PC-3 (cell line): ENCODE data around the gene FOXP4. TPM values are rescaled to one million over a fixed set of nuclear protein-coding genes. Genes with fewer than 3 reads are reported as not detected.

Experiments used
- ATAC-seq: fragments of 200-7000 bp; cut with Tn5 transposase; 2 replicates; pipeline ENCODE4 v1.9.1; 2020; ENCODE audit warnings: mild to moderate bottlenecking, moderate library complexity
- BruUV-seq: library from RNA; stranded (reverse); fragments of 400-500 nt; replicated peaks from 2 replicates; lab custom pipeline; 2021; lab: Mats Ljungman, UMichigan
- CTCF ChIA-PET: fragments of 300-600 bp; sonication (Branson Sonifier 250); formaldehyde crosslinking; loops from one replicate; lab custom pipeline; 2022; ENCODE audit warnings: antibody characterized with exemption; lab: Charles Lee
- POLR2A ChIA-PET: fragments of 300-600 bp; sonication (Branson Sonifier 250); formaldehyde crosslinking; loops from one replicate; lab custom pipeline; 2022; ENCODE audit warnings: antibody characterized with exemption; ENCODE audit not compliant: unreplicated experiment; lab: Charles Lee
- DNase-seq: peaks from one replicate; pipeline ENCODE4 v3.0.0-alpha.2; 2015
- H2AFZ ChIP-seq: fragments of 300-600 bp; sonication (generic); 2 replicates; pipeline ENCODE4 v1.6.0; 2016; ENCODE audit warnings: antibody characterized with exemption, low read length
- H3F3A ChIP-seq: fragments of 300-600 bp; sonication (generic); one replicate; pipeline ENCODE4 v1.6.0; 2017; ENCODE audit warnings: antibody characterized with exemption, low read length, control low read depth, mild to moderate bottlenecking; ENCODE audit not compliant: unreplicated experiment
- H3K27ac ChIP-seq: fragments of 300-600 bp; sonication (generic); 2 replicates; pipeline ENCODE4 v1.5.1; 2016; ENCODE audit warnings: mild to moderate bottlenecking, low read length
- H3K27me3 ChIP-seq: fragments of 300-600 bp; sonication (generic); 2 replicates; pipeline ENCODE4 v1.6.1; 2016; ENCODE audit warnings: low read length, mixed read lengths
- H3K36me3 ChIP-seq: fragments of 300-600 bp; sonication (generic); 2 replicates; pipeline ENCODE4 v1.6.1; 2016; ENCODE audit warnings: low read depth, mixed run types, low read length, mixed read lengths
- H3K4me1 ChIP-seq: fragments of 300-600 bp; sonication (generic); 2 replicates; pipeline ENCODE4 v1.5.1; 2016; ENCODE audit warnings: low read length; ENCODE audit not compliant: insufficient read depth
- H3K4me2 ChIP-seq: fragments of 300-600 bp; sonication (generic); 2 replicates; pipeline ENCODE4 v1.6.0; 2016; ENCODE audit warnings: low read length
- H3K4me3 ChIP-seq: fragments of 300-600 bp; sonication (generic); 2 replicates; pipeline ENCODE4 v1.5.1; 2016; ENCODE audit warnings: mild to moderate bottlenecking, low read length, mixed read lengths
- H3K79me2 ChIP-seq: fragments of 300-600 bp; sonication (generic); 2 replicates; pipeline ENCODE4 v1.6.1; 2017; ENCODE audit warnings: low read length, mixed read lengths
- H3K9ac ChIP-seq: fragments of 300-600 bp; sonication (generic); 2 replicates; pipeline ENCODE4 v1.6.0; 2016; ENCODE audit warnings: mild to moderate bottlenecking, low read length
- H3K9me2 ChIP-seq: fragments of 300-600 bp; sonication (generic); replicated peaks from 2 replicates; pipeline ENCODE4 v1.6.1; 2016; ENCODE audit warnings: mixed run types, low read length, mixed read lengths
- H3K9me3 ChIP-seq: fragments of 300-600 bp; sonication (generic); 2 replicates; pipeline ENCODE4 v1.6.1; 2016; ENCODE audit warnings: low read length, mixed read lengths
- H4K20me1 ChIP-seq: fragments of 300-600 bp; sonication (generic); 2 replicates; pipeline ENCODE4 v1.6.1; 2016; ENCODE audit warnings: low read length, mixed read lengths
- EZH2 ChIP-seq: fragments of 300-600 bp; sonication (generic); IDR thresholded peaks from one replicate; pipeline ENCODE4 v1.6.1; 2017; ENCODE audit warnings: antibody characterized with exemption, mild to moderate bottlenecking, low read length; ENCODE audit not compliant: unreplicated experiment
- EZH2phosphoT487 ChIP-seq: fragments of 300-600 bp; sonication (generic); IDR thresholded peaks from 2 replicates; pipeline ENCODE4 v1.6.1; 2018; ENCODE audit warnings: mild to moderate bottlenecking, antibody characterized with exemption, low read length, borderline replicate concordance
- intact Hi-C: fragments of 100-400 bp; cut with micrococcal nuclease; formaldehyde crosslinking; loops from 2 replicates; pipeline ENCODE4 v1.9.0; 2023
- total RNA-seq: library from RNA; depleted of rRNA; stranded (reverse); fragments of >200 nt; gene quantifications from 2 replicates; pipeline ENCODE4 v1.2.3, GENCODE V29; 2014
- TF ChIP-seq, protein P1 (sequence below): fragments of 300-600 bp; sonication (generic); conservative IDR thresholded peaks from 2 replicates; pipeline ENCODE4 v1.5.1; 2017; ENCODE audit warnings: antibody characterized with exemption, low read depth, mild to moderate bottlenecking, low read length

Gene FOXP4
- total RNA-seq, 1 experiment from 2014 or later, result 6.7 TPM

GRCh38 chr6:41568585-41569384, 22.6 kb downstream of the FOXP4 start:
- Histone ChIP-seq H3K27me3 (no peaks in the 10 kb centered on the region), H3K27ac (no peak overlapping the region), H3K9me3 (no peaks in the 10 kb centered on the region), H2AFZ (no peak overlapping the region), H3K4me3 (no peak overlapping the region), H3F3A (no peaks in the 10 kb centered on the region), H3K4me1 (no peaks in the 10 kb centered on the region), H3K79me2 (no peaks in the 10 kb centered on the region), H3K9ac (no peak overlapping the region), H4K20me1 (no peaks in the 10 kb centered on the region), H3K36me3 (peaks cover 15% of the 10 kb centered on the region), H3K4me2 (no peak overlapping the region), H3K9me2 (no peaks in the 10 kb centered on the region)
- ATAC-seq (peak; percentile 37; the same call in 1 of the 2 replicates), DNase-seq (no peak)
- TF ChIP-seq EZH2 (no peak), EZH2phosphoT487 (no peak)
- TF ChIP-seq, protein P1, sequence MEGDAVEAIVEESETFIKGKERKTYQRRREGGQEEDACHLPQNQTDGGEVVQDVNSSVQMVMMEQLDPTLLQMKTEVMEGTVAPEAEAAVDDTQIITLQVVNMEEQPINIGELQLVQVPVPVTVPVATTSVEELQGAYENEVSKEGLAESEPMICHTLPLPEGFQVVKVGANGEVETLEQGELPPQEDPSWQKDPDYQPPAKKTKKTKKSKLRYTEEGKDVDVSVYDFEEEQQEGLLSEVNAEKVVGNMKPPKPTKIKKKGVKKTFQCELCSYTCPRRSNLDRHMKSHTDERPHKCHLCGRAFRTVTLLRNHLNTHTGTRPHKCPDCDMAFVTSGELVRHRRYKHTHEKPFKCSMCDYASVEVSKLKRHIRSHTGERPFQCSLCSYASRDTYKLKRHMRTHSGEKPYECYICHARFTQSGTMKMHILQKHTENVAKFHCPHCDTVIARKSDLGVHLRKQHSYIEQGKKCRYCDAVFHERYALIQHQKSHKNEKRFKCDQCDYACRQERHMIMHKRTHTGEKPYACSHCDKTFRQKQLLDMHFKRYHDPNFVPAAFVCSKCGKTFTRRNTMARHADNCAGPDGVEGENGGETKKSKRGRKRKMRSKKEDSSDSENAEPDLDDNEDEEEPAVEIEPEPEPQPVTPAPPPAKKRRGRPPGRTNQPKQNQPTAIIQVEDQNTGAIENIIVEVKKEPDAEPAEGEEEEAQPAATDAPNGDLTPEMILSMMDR, result no peak
- intact Hi-C loops, result no loop called here
- BruUV-seq, result no TSS peak
- POLR2A ChIA-PET, result no interaction called here
- CTCF ChIA-PET, result no interaction called here

DNA sequence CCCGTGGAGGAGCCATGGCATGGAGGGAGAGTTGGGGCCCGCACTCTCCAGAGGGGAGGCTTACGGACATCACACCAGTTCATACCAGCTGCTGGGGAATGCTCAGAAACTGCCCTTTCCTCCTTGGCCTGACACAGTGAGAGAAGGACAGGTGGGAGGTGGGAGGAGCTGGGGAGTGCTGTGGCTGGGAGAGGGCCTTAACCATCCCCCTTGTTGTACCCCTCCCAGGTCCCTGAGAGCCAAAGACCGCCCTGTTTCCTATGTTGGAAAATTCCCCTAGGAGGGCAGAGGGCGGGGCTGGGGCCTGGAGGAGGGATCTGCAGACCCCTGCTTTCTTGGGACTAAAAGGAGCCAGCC, 24.1 kb downstream of the FOXP4 start:
- Histone ChIP-seq H3K9me3 (no peaks in the 10 kb centered on the region), H3K4me2 (no peak overlapping the region), H4K20me1 (no peaks in the 10 kb centered on the region), H3F3A (no peaks in the 10 kb centered on the region), H3K4me3 (no peak overlapping the region), H3K4me1 (no peaks in the 10 kb centered on the region), H3K9me2 (no peaks in the 10 kb centered on the region), H2AFZ (no peak overlapping the region), H3K27ac (no peak overlapping the region), H3K9ac (no peak overlapping the region), H3K27me3 (no peaks in the 10 kb centered on the region), H3K79me2 (no peaks in the 10 kb centered on the region), H3K36me3 (peaks cover 15% of the 10 kb centered on the region)
- CTCF ChIA-PET, result no interaction called here
- intact Hi-C loops, result no loop called here
- POLR2A ChIA-PET, result no interaction called here
- no peak for DNase-seq
- no peak for ATAC-seq
- no peak for TF ChIP-seq EZH2phosphoT487
- no peak for TF ChIP-seq EZH2
- TF ChIP-seq, protein P1, result no peak
- no TSS peak for BruUV-seq

GRCh38 chr6:41571021-41571780, 25.0 kb downstream of the FOXP4 start:
- Histone ChIP-seq H3K36me3 (peaks cover 9% of the 10 kb centered on the region), H3K9me3 (no peaks in the 10 kb centered on the region), H2AFZ (no peak overlapping the region), H3K27me3 (no peaks in the 10 kb centered on the region), H3K9ac (no peak overlapping the region), H3K27ac (no peak overlapping the region), H4K20me1 (no peaks in the 10 kb centered on the region), H3K9me2 (no peaks in the 10 kb centered on the region), H3K79me2 (no peaks in the 10 kb centered on the region), H3K4me1 (no peaks in the 10 kb centered on the region), H3F3A (no peaks in the 10 kb centered on the region), H3K4me2 (no peak overlapping the region), H3K4me3 (no peak overlapping the region)
- ATAC-seq (peak; percentile 63), DNase-seq (no peak)
- intact Hi-C loops, result no loop called here
- TF ChIP-seq, protein P1, result no peak
- no peak for TF ChIP-seq EZH2
- ChIA-PET POLR2A (no interaction called here), CTCF (no interaction called here)
- no TSS peak for BruUV-seq
